K562 (cell line): ENCODE data around the gene PFN3. TPM values are rescaled to one million over a fixed set of nuclear protein-coding genes. Genes with fewer than 3 reads are reported as not detected.
A peak's percentile ranks its signal among the peaks of the same experiment; 100 is the strongest.

Source experiments
- BRD9 ChIP-seq: fragments of 450-650 bp; IDR thresholded peaks from 2 replicates; pipeline ENCODE4 v1.6.1; 2018; ENCODE audit warnings: low read depth; ENCODE audit not compliant: partially characterized antibody
- ETS2 ChIP-seq: IDR thresholded peaks from 2 replicates; pipeline ENCODE4 v1.6.1; 2016; ENCODE audit warnings: borderline replicate concordance, missing genetic modification characterization, mild to moderate bottlenecking, moderate library complexity, missing compliant biosample characterization; ENCODE audit not compliant: poor library complexity, severe bottlenecking
- FOS ChIP-seq: IDR thresholded peaks from 3 replicates; pipeline ENCODE4 v1.6.1; 2011; ENCODE audit not compliant: insufficient read length; ENCODE audit errors: extremely low read depth
- HEY1 ChIP-seq: fragments of 250-450 bp; sonication (Bioruptor Pico); IDR thresholded peaks from 2 replicates; pipeline ENCODE4 v1.5.0; 2020; ENCODE audit warnings: mild to moderate bottlenecking, moderate library complexity, borderline replicate concordance
- ILF3 ChIP-seq: fragments of 450-650 bp; IDR thresholded peaks from 2 replicates; pipeline ENCODE4 v1.6.1; 2018; ENCODE audit warnings: antibody characterized with exemption, mild to moderate bottlenecking, moderate library complexity, borderline replicate concordance
- KLF6 ChIP-seq: fragments of 250-450 bp; sonication (Bioruptor Pico); IDR thresholded peaks from 2 replicates; pipeline ENCODE4 v1.4.0; 2020; ENCODE audit warnings: mild to moderate bottlenecking, moderate library complexity, borderline replicate concordance
- POLR3G ChIP-seq: IDR thresholded peaks from 2 replicates; pipeline ENCODE4 v1.6.1; 2011; ENCODE audit not compliant: insufficient read length, insufficient replicate concordance; ENCODE audit errors: extremely low read depth
- RUNX1 ChIP-seq: sonication (generic); IDR thresholded peaks from 2 replicates; pipeline ENCODE4 v1.6.1; 2016; ENCODE audit warnings: antibody characterized with exemption, low read depth
- SAP30 ChIP-seq: fragments of 200-600 bp; sonication (generic); IDR thresholded peaks from 2 replicates; pipeline ENCODE4 v1.6.1; 2012; ENCODE audit warnings: borderline replicate concordance, low read depth, mild to moderate bottlenecking, moderate library complexity, low read length, control low read depth, inconsistent platforms; ENCODE audit not compliant: insufficient read depth, poor library complexity, severe bottlenecking
- SMARCE1 ChIP-seq: fragments of 450-650 bp; IDR thresholded peaks from 2 replicates; pipeline ENCODE4 v1.7.1; 2016; ENCODE audit warnings: mild to moderate bottlenecking
- SOX6 ChIP-seq: fragments of 450-650 bp; IDR thresholded peaks from 2 replicates; pipeline ENCODE4 v1.6.1; 2014; ENCODE audit warnings: mild to moderate bottlenecking
- TAF9B ChIP-seq: fragments of 450-650 bp; IDR thresholded peaks from 2 replicates; pipeline ENCODE4 v1.6.1; 2018; ENCODE audit warnings: mild to moderate bottlenecking; ENCODE audit not compliant: partially characterized antibody
- ZNF175 ChIP-seq: fragments of 200-800 bp; sonication (Bioruptor generic); IDR thresholded peaks from 2 replicates; pipeline ENCODE4 v1.6.1; 2016; ENCODE audit warnings: low read depth, mild to moderate bottlenecking, missing genetic modification characterization, missing compliant biosample characterization
- ZNF253 ChIP-seq: fragments of 250-450 bp; sonication (Bioruptor Pico); conservative IDR thresholded peaks from 2 replicates; pipeline ENCODE4 v1.6.1; 2021; ENCODE audit warnings: mild to moderate bottlenecking
- ZNF324 ChIP-seq: fragments of 250-450 bp; sonication (Bioruptor Pico); IDR thresholded peaks from 2 replicates; pipeline ENCODE4 v1.4.0; 2020; ENCODE audit warnings: mild to moderate bottlenecking
- ZNF696 ChIP-seq: fragments of 250-450 bp; sonication (Bioruptor Pico); conservative IDR thresholded peaks from 2 replicates; pipeline ENCODE4 v1.4.0; 2020; ENCODE audit warnings: mild to moderate bottlenecking, moderate library complexity
- polyA plus RNA-seq, 8 experiments: library from polyadenylated mRNA; depleted of rRNA in 4 of 8; stranded (reverse) in 5 of 8; unstranded in 3 of 8; fragments of >200 nt; fragmentation: Nextera tagmentation in 2 of 8; fragmentation: Illumina TruSeq in 1 of 8; extraction: Ambion mirVana in 2 of 8; extraction: Trizol in 1 of 8; gene quantifications; 2 replicates each; pipeline versions ENCODE4 v1.2.1 to v1.2.3, GENCODE V29; 2011 to 2014; ENCODE audit warnings: inconsistent platforms in 1 of 8, missing spikeins in 1 of 8
- total RNA-seq, 7 experiments: library from RNA; depleted of rRNA in 6 of 7; stranded (reverse); fragments of >200 nt in 6 of 7; fragmentation: Illumina TruSeq in 2 of 7; extraction: Trizol in 2 of 7; gene quantifications; 2 replicates each; pipeline versions ENCODE4 v1.2.1 to v1.2.3, GENCODE V29; 2011 to 2021; ENCODE audit warnings: low replicate concordance in 1 of 7
- TF ChIP-seq, protein P1 (sequence below), 2 experiments: fragments of 450-650 bp in 1 of 2; sonication (generic) in 1 of 2; formaldehyde crosslinking in 1 of 2; IDR thresholded peaks in 1 of 2; conservative IDR thresholded peaks in 1 of 2; 2 replicates each; pipeline versions ENCODE4 v1.6.1 to v1.8.1; 2016 to 2023; ENCODE audit warnings: mild to moderate bottlenecking in 2 of 2, moderate library complexity in 2 of 2, inconsistent platforms in 1 of 2, missing genetic modification reagents in 1 of 2
- TF ChIP-seq, protein P2 (sequence below), 2 experiments: fragments of 450-650 bp; IDR thresholded peaks; 2 replicates each; pipeline ENCODE4 v1.6.1; 2016
- TF ChIP-seq, protein P3 (sequence below): fragments of 250-450 bp; sonication (Bioruptor Pico); IDR thresholded peaks from 2 replicates; pipeline ENCODE4 v1.8.0; 2022; ENCODE audit warnings: moderate library complexity, mild to moderate bottlenecking, inconsistent platforms

PFN3 gene
- total and polyA plus RNA-seq, 9 of the 15 experiments (the other 6 are each of a cell fraction or from before 2014, with no cell fraction given): not detected

DNA sequence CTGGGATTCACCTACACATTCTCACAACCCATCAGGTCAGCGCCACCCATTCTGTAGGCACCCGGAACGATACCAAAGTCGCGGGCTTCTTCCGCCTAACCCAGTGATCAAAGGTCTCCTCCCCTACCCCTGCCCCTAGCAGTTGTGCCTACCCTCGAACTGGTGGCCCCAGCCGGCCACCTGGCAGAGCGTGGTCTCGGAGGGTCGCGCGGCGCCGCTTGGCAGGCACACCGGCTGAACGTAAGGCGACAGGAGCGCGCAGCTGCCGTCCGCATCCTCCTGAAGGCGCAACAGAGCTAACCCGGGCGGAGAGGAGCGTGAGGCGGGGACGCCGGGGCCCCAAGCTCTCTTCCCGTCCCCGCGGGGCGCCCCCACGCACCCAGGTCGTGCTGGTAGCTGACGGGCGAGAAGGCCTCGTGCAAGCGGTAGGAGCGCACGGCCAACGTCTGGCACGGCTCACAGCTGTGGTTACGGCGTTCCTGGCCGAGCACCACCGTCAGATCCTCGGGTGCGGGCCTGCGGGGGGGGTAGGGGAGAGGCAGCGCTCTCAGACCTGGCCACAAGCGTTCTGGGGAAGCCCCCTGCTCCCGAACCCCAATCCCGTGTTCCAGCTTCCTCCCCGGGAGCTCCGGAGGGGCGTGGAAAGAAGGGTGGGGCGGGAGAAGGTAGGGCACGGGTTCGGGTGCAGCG is 2.8 kb upstream of the PFN3 start (continued):
- TF ChIP-seq, protein P1, sequence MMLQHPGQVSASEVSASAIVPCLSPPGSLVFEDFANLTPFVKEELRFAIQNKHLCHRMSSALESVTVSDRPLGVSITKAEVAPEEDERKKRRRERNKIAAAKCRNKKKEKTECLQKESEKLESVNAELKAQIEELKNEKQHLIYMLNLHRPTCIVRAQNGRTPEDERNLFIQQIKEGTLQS (IDR thresholded peaks at IDR 0.05): peak; percentile 9; the same call in 1 of the 2 replicates
- TF ChIP-seq, protein P1 (CRISPR knock-in tag; conservative IDR thresholded peaks at IDR 0.05): no peak
- TF ChIP-seq BRD9 (no peak), HEY1 (CRISPR knock-in tag) (no peak), ZNF253 (CRISPR knock-in tag) (no peak), ZNF696 (no peak), SOX6 (no peak), SMARCE1 (no peak), POLR3G (no peak), SAP30 (no peak), RUNX1 (no peak), ZNF175 (no peak), ZNF324 (CRISPR knock-in tag) (no peak), ILF3 (no peak), TAF9B (no peak), ETS2 (tag) (no peak), FOS (no peak), KLF6 (CRISPR knock-in tag) (no peak)
- TF ChIP-seq, protein P2, sequence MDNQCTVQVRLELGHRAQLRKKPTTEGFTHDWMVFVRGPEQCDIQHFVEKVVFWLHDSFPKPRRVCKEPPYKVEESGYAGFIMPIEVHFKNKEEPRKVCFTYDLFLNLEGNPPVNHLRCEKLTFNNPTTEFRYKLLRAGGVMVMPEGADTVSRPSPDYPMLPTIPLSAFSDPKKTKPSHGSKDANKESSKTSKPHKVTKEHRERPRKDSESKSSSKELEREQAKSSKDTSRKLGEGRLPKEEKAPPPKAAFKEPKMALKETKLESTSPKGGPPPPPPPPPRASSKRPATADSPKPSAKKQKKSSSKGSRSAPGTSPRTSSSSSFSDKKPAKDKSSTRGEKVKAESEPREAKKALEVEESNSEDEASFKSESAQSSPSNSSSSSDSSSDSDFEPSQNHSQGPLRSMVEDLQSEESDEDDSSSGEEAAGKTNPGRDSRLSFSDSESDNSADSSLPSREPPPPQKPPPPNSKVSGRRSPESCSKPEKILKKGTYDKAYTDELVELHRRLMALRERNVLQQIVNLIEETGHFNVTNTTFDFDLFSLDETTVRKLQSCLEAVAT (IDR thresholded peaks at IDR 0.05): no peak
- TF ChIP-seq, protein P3, sequence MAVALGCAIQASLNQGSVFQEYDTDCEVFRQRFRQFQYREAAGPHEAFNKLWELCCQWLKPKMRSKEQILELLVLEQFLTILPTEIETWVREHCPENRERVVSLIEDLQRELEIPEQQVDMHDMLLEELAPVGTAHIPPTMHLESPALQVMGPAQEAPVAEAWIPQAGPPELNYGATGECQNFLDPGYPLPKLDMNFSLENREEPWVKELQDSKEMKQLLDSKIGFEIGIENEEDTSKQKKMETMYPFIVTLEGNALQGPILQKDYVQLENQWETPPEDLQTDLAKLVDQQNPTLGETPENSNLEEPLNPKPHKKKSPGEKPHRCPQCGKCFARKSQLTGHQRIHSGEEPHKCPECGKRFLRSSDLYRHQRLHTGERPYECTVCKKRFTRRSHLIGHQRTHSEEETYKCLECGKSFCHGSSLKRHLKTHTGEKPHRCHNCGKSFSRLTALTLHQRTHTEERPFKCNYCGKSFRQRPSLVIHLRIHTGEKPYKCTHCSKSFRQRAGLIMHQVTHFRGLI (CRISPR knock-in tag): no peak
